Right cardiac atrium (tissue), 5 donors: ENCODE results near the gene CCDC201. TPM values are rescaled to one million over a fixed set of nuclear protein-coding genes. Genes with fewer than 3 reads are reported as not detected.

Experiments used
- ATAC-seq, 2 donors: fragments of 200-7000 bp; cut with Tn5 transposase; one replicate each; pipeline versions ENCODE4 v1.8.0 to v1.9.1; 2020; ENCODE audit warnings: moderate library complexity in 2 of 2, mild to moderate bottlenecking in 1 of 2
- DNase-seq, 3 donors: peaks; one replicate each; pipeline ENCODE4 v3.0.0-alpha.2; 2020
- H3K27ac ChIP-seq: one replicate; pipeline ENCODE4 v1.5.1; 2013; ENCODE audit warnings: mild to moderate bottlenecking, low read length, control low read depth, moderate library complexity
- H3K27me3 ChIP-seq: one replicate; pipeline ENCODE4 v1.6.1; 2013; ENCODE audit not compliant: control insufficient read depth, insufficient read depth
- H3K4me1 ChIP-seq: one replicate; pipeline ENCODE4 v1.6.1; 2013; ENCODE audit warnings: low read length; ENCODE audit not compliant: control insufficient read depth, insufficient read depth
- H3K4me3 ChIP-seq: one replicate; pipeline ENCODE4 v1.5.1; 2013; ENCODE audit warnings: low read length, control low read depth
- H3K9me3 ChIP-seq: one replicate; pipeline ENCODE4 v1.6.1; 2013; ENCODE audit warnings: low read length; ENCODE audit not compliant: control insufficient read depth
- WGBS: extraction: QIAGEN DNeasy Blood & Tissue Kit; methylation state at CpG from one replicate; pipeline ENCODE4 v1.1.7; 2013; 5-methylcytosine and 5-hydroxymethylcytosine counted together
- intact Hi-C, 4 donors: fragments of 100-400 bp; cut with DNase I; formaldehyde crosslinking; loops; one replicate each; pipeline versions ENCODE4 v1.11.0 to v1.14.0; 2022 to 2023
- long read RNA-seq, 4 donors: library from polyadenylated mRNA; unstranded; transcript quantifications; one replicate each; pipeline ENCODE4 v2.0.0, GENCODE V29; 2020 to 2021
- polyA plus RNA-seq: library from polyadenylated mRNA; stranded (reverse); fragments of 200-250 nt; gene quantifications from one replicate; pipeline ENCODE4 v1.2.3, GENCODE V29; 2013
- total RNA-seq, 4 donors: library from RNA; stranded (reverse); fragmentation: NEBNext Ultra II Directional; extraction: Animal tissue kit (Norgen Biotek cat#: 25700); gene quantifications; one replicate each; pipeline ENCODE4 v1.2.1, GENCODE V29; 2021
- donor health status: healthy with polysubstance abuse.
- donor health status: DM: no; HTN: yes; CAD: no.
- donor health status: DM: no; HTN: no; CAD: no.
- donor health status: DM: no; HTN: yes; CAD: no; lungs with severe emphysema.
- donor health status: DM: yes; HTN: yes; CAD: no.

The CCDC201 gene
- total RNA-seq (not detected), polyA plus RNA-seq (not detected)
- long read RNA-seq, donor 1: 0 reads
- long read RNA-seq, donor 2: 0 reads
- long read RNA-seq, donor 3: 0 reads
- long read RNA-seq, donor 4: 0 reads

DNA sequence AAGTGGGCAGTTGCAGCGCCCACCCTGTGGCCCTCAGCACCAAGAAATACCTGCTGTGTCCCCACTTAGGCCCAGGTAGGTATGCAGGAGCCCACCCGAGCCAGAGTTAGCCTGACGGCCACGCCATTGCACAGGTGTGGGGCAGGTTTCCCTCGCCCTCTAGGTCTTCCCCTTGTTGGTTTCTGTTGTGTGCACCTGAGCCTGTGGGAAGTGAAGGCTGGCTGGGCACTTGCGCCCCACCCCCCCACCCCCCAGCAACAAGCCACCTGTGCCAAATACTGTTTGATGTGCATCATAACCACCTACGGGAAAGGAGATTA is at the start of gene CCDC201:
TSS of gene CCDC201 (minus strand) at position 48 of the 320 bp plus-strand sequence. CDS start 75 bp downstream, outside the sequence.
- 91% methylated on average over 7 of the region's 7 CpGs for WGBS
- no peak within 1 kb of the TSS for H3K4me3 ChIP-seq
- no peaks in the 10 kb centered on the region for H3K4me1 ChIP-seq
- no peak within 1 kb of the TSS for H3K27ac ChIP-seq
- H3K9me3 ChIP-seq: peaks cover under 1% of the 10 kb centered on the region
- intact Hi-C loops: no loop called here
- no peaks in the 10 kb centered on the region for H3K27me3 ChIP-seq
- DNase-seq (no peak), ATAC-seq (no peak)

DNA sequence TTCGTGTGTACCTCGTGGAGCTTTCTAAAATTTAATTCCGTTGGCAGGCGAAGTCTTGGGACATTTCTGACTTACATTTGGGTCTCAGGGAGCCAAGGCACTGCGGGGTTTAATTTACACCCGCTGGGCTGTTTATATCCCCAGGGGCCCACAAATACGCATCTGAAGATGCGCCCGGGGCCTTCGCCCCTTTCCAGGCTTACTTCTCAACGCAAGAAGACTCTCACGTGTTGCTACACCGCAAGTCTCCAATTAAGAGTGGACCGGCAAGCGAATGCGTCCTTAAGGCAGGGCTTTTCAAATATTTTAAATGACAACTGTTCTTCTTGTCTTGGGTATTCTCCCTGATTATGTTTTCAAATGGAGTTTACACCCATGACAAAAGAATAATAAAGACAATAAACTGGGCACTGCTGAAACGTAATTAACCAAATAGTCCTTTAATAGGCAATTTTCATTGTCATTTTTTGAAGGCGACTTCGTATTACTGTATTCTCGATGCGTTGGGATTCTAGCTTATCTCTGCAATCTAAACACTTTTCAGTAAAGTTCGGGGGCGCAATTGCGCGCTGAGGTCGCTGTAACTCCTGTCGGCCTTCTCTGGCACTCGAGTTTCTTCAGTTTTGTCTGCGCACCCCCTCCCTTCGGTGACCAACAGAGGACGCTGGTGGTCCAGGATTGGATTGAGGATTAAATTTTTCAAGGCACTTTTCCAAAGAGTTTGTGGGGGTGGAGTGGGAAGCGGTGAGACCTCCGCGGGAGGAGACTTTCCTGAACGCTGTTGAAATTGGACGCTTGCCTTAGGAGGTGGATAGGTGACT is 49.0 kb upstream of the CCDC201 start:
- Histone ChIP-seq H3K27ac (no peak overlapping the region), H3K4me1 (peaks cover 5% of the 10 kb centered on the region), H3K4me3 (peak overlapping the region; percentile 55), H3K27me3 (no peaks in the 10 kb centered on the region), H3K9me3 (no peaks in the 10 kb centered on the region)
- WGBS: 5% methylated on average over 36 of the region's 36 CpGs
- intact Hi-C loops: loop anchor here (2.0 to 10.0 kb wide), 9 partner anchors 123 to 1333 kb away; no protein-coding TSS in a partner anchor
- ATAC-seq: peak; percentile 15 to 52
- DNase-seq: peak; percentile 66 to 84 (median 84)

DNA sequence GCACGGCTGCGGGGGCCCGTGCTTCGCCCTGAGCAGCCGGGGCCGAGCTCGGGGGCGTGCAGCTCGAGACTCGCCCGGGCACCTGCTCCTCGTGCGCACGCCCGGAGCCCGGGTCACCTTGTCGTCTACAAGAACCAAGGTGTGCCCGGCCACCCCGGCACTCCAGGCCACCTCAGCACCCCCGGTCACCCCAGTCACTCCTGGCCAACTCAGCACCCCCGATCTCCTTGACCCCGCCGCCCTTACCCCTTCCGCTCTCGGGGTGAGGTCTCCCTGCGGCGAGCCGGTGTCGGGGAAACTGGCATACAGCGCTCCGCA is 48.5 kb upstream of the CCDC201 start:
- DNase-seq (peak in 1 of 3 donors; percentile 15), ATAC-seq (peak; percentile 2 to 6)
- 1% methylated on average over 31 of the region's 31 CpGs for WGBS
- Histone ChIP-seq H3K4me1 (peaks cover 5% of the 10 kb centered on the region), H3K27me3 (no peaks in the 10 kb centered on the region), H3K27ac (no peak overlapping the region), H3K4me3 (peak overlapping the region; percentile 55), H3K9me3 (no peaks in the 10 kb centered on the region)
- intact Hi-C loops: loop anchor here (2.0 to 10.0 kb wide), 9 partner anchors 123 to 1333 kb away; no protein-coding TSS in a partner anchor

- peak within 1 kb of the TSS; percentile 55 for H3K4me3 ChIP-seq
- no peak within 1 kb of the TSS for H3K27ac ChIP-seq
- under 1% methylated on average over 111 of the region's 111 CpGs for WGBS
- peak; percentile 66 to 88 (median 88) for DNase-seq
- intact Hi-C loops: loop anchor here (2.0 to 10.0 kb wide), 9 partner anchors 124 to 1334 kb away; no protein-coding TSS in a partner anchor
- H3K4me1 ChIP-seq: peaks cover 5% of the 10 kb centered on the region
- ATAC-seq: peak; percentile 85 to 90
- H3K27me3 ChIP-seq: no peaks in the 10 kb centered on the region
- no peaks in the 10 kb centered on the region for H3K9me3 ChIP-seq
These were observed 47.9 kb upstream of the CCDC201 start, which contains the start of gene IGFBP3 for GRCh38 chr7:45920502-45921380. Gene IGFBP3 (minus strand): TSS chr7:45921272. CDS start chr7:45921140, 132 bp downstream.

GRCh38 chr7:45919993-45920459 is 47.1 kb upstream of the CCDC201 start:
- ATAC-seq: no peak

GRCh38 chr7:45919231-45919784 is 46.4 kb upstream of the CCDC201 start:
- no peak for ATAC-seq
- Histone ChIP-seq H3K4me1 (peaks cover 5% of the 10 kb centered on the region), H3K4me3 (peak overlapping the region; percentile 55), H3K27ac (no peak overlapping the region), H3K27me3 (no peaks in the 10 kb centered on the region), H3K9me3 (no peaks in the 10 kb centered on the region)
- WGBS: 24% methylated on average over 9 of the region's 9 CpGs
- intact Hi-C loops: loop anchor here in 3 of 4 donors (5.0 to 10.0 kb wide), 4 partner anchors 1168 to 1315 kb away; no protein-coding TSS in a partner anchor
- DNase-seq: peak in 1 of 3 donors; percentile 36

More at GRCh38 chr7:45919993-45920459, 47.1 kb upstream of the CCDC201 start:
- H3K27ac ChIP-seq: no peak overlapping the region
- WGBS: 8% methylated on average over 19 of the region's 19 CpGs
- no peaks in the 10 kb centered on the region for H3K27me3 ChIP-seq
- H3K9me3 ChIP-seq: no peaks in the 10 kb centered on the region
- peaks cover 5% of the 10 kb centered on the region for H3K4me1 ChIP-seq
- H3K4me3 ChIP-seq: peak overlapping the region; percentile 55
- DNase-seq: peak in 1 of 3 donors; percentile 38
- intact Hi-C loops: loop anchor here (2.0 to 10.0 kb wide), 12 partner anchors 125 to 1335 kb away; no protein-coding TSS in a partner anchor

DNA sequence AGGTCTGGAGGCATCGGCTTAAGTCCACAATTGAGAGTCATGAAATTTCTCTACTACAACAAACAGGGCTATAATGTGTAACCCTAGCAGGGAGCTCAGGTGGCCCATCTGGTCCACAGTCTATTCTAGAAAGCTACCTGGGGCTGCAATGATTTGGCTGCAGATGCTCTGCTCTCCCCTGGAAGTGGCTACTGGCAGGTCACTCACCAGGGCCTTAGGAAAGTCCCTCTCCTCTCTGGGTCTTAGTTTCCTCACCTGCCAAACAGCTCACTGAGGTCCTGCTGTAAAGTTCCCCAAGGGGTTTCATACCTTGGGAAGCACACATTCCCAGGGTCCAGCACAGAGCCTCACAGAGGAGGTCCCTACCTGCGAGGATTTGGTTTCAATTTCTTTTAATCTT is 45.7 kb upstream of the CCDC201 start:
- ATAC-seq (no peak), DNase-seq (peak in 1 of 3 donors; percentile 21)
- intact Hi-C loops: loop anchor here in 3 of 4 donors (5.0 to 10.0 kb wide), 4 partner anchors 1169 to 1316 kb away; no protein-coding TSS in a partner anchor
- Histone ChIP-seq H3K4me3 (peak overlapping the region; percentile 9), H3K27me3 (no peaks in the 10 kb centered on the region), H3K27ac (no peak overlapping the region), H3K9me3 (no peaks in the 10 kb centered on the region), H3K4me1 (peaks cover 5% of the 10 kb centered on the region)
- whole genome bisulfite sequencing: 68% methylated on average over 2 of the region's 2 CpGs

DNA sequence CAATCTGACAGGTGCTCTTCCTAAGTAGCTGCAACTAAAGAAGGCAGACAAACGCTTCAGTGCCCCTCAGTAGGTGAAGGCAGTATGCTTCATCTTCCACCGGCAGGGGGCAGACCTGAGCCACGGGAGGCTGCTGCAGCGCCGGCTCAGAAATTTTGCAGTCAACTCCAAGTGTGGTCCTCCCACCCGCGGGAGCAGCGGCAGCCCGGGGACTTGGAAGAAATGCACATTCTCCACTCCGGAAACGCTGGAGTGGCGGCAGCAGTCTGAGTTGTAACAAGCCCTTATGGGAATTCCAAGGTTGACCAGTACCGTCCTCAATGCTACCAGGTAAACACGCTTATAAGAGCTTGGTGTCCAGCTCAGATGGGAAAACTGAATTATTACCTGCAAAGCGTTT is 44.8 kb upstream of the CCDC201 start:
- Histone ChIP-seq H3K9me3 (no peaks in the 10 kb centered on the region), H3K27me3 (no peaks in the 10 kb centered on the region), H3K4me3 (peak overlapping the region; percentile 9), H3K4me1 (peaks cover 5% of the 10 kb centered on the region), H3K27ac (no peak overlapping the region)
- peak; percentile 29 to 57 for ATAC-seq
- intact Hi-C loops: loop anchor here in 3 of 4 donors (2.0 to 10.0 kb wide), 5 partner anchors 1170 to 1317 kb away; no protein-coding TSS in a partner anchor
- 6% methylated on average over 15 of the region's 15 CpGs for WGBS
- DNase-seq: peak; percentile 82 to 93 (median 91)

DNA sequence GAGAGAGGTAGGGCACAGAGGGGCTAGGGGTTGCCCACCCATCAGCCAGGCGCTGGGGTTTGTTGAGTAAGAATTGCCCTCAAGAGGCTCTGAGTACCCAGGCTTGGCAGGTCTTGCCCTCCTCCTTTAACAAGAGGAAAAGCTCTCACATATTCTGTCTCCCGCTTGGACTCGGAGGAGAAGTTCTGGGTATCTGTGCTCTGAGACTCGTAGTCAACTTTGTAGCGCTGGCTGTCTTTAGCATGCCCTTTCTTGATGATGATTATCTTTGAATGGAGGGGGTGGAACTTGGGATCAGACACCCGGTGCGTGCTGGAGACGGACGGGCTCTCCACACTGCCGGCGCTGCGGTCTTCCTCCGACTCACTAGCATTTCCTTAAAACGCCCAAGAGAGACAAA is 44.2 kb upstream of the CCDC201 start:
- Histone ChIP-seq H3K9me3 (no peaks in the 10 kb centered on the region), H3K4me3 (no peak overlapping the region), H3K27ac (no peak overlapping the region), H3K27me3 (no peaks in the 10 kb centered on the region), H3K4me1 (peaks cover 5% of the 10 kb centered on the region)
- DNase-seq (peak in 1 of 3 donors; percentile 21), ATAC-seq (no peak)
- 76% methylated on average over 14 of the region's 14 CpGs for WGBS
- intact Hi-C loops: loop anchor here in 3 of 4 donors (2.0 to 10.0 kb wide), 5 partner anchors 1170 to 1318 kb away; no protein-coding TSS in a partner anchor

DNA sequence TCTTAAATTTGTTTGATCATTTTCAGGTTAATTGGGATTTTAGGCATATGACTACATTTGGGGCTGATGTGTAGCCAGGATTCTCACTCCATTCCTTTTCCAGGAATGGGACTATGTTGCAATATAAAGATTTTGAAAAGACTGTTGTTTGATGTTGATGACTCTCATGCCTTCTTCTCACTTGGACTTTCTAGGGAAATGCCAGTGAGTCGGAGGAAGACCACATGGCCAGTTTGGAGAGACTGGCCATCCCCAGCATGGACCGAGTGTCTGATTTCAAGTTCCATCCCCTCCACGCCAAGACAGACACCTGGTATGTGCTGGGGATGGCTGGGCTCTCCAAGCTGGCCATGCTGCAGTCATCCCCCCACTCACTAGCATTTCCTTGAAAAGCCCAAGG is 42.7 kb upstream of the CCDC201 start:
- DNase-seq: no peak
- no peak for ATAC-seq
- intact Hi-C loops: loop anchor here in 3 of 4 donors (2.0 to 10.0 kb wide), 5 partner anchors 1172 to 1319 kb away; no protein-coding TSS in a partner anchor
- Histone ChIP-seq H3K9me3 (no peaks in the 10 kb centered on the region), H3K27ac (no peak overlapping the region), H3K4me3 (no peak overlapping the region), H3K27me3 (no peaks in the 10 kb centered on the region), H3K4me1 (peaks cover 5% of the 10 kb centered on the region)
- WGBS: 83% methylated on average over 3 of the region's 3 CpGs
